ENCODE data around the gene CEND1.

Gene CEND1

GRCh38 chr11:816433-816779, 26.5 kb upstream of the CEND1 start:
- Histone ChIP-seq H2AFZ (ENCODE audit: low read length) (no peak overlapping the region), H3K79me2 (ENCODE audit: low read length) (peaks cover 30% of the 10 kb centered on the region), H3K27ac (ENCODE audit: low read length) (no peak overlapping the region), H4K20me1 (ENCODE audit: insufficient read depth, low read length) (peaks cover 11% of the 10 kb centered on the region), H3K9me2 (replicated peaks; ENCODE audit: insufficient read depth, low read length) (no peaks in the 10 kb centered on the region), H3K9ac (ENCODE audit: low read length) (no peak overlapping the region), H3K4me1 (ENCODE audit: low read length) (peaks cover 8% of the 10 kb centered on the region), H3K9me3 (replicated peaks; ENCODE audit: insufficient read depth, low read length) (no peaks in the 10 kb centered on the region), H3K4me3 (ENCODE audit: low read length) (no peak overlapping the region), H3K4me2 (ENCODE audit: low read depth, low read length) (no peak overlapping the region), H3K36me3 (replicated peaks; ENCODE audit: insufficient read depth, low read length) (peaks cover 13% of the 10 kb centered on the region), H3K27me3 (replicated peaks; ENCODE audit: insufficient read depth, low read length) (no peaks in the 10 kb centered on the region), H3F3A (ENCODE audit: insufficient read depth, low read length) (peaks cover 28% of the 10 kb centered on the region)
- DNase-seq: no peak
- TF ChIP-seq EZH2 (optimal IDR thresholded peaks at IDR 0.05; ENCODE audit: low read depth, low read length) (no peak), CTCF (IDR thresholded peaks at IDR 0.05; ENCODE audit: low read length) (no peak), EZH2phosphoT487 (IDR thresholded peaks at IDR 0.05; ENCODE audit: low read length) (no peak)

GRCh38 chr11:815675-816432, 26.0 kb upstream of the CEND1 start:
- TF ChIP-seq EZH2phosphoT487 (IDR thresholded peaks at IDR 0.05; ENCODE audit: low read length): no peak
- TF ChIP-seq CTCF (IDR thresholded peaks at IDR 0.05; ENCODE audit: low read length): no peak
- no peak for TF ChIP-seq EZH2 (optimal IDR thresholded peaks at IDR 0.05; ENCODE audit: low read depth, low read length)
- Histone ChIP-seq H3K79me2 (ENCODE audit: low read length) (peaks cover 30% of the 10 kb centered on the region), H3K9ac (ENCODE audit: low read length) (no peak overlapping the region), H3K4me3 (ENCODE audit: low read length) (no peak overlapping the region), H3K27ac (ENCODE audit: low read length) (no peak overlapping the region), H3K4me1 (ENCODE audit: low read length) (peaks cover 13% of the 10 kb centered on the region), H2AFZ (ENCODE audit: low read length) (no peak overlapping the region), H3F3A (ENCODE audit: insufficient read depth, low read length) (peaks cover 34% of the 10 kb centered on the region), H3K36me3 (replicated peaks; ENCODE audit: insufficient read depth, low read length) (peaks cover 15% of the 10 kb centered on the region), H4K20me1 (ENCODE audit: insufficient read depth, low read length) (peaks cover 15% of the 10 kb centered on the region), H3K4me2 (ENCODE audit: low read depth, low read length) (no peak overlapping the region), H3K27me3 (replicated peaks; ENCODE audit: insufficient read depth, low read length) (no peaks in the 10 kb centered on the region), H3K9me2 (replicated peaks; ENCODE audit: insufficient read depth, low read length) (no peaks in the 10 kb centered on the region), H3K9me3 (replicated peaks; ENCODE audit: insufficient read depth, low read length) (no peaks in the 10 kb centered on the region)
- no peak for DNase-seq

- H2AFZ ChIP-seq (ENCODE audit: low read length): no peak overlapping the region
- H3K27ac ChIP-seq (ENCODE audit: low read length): no peak overlapping the region
- no peak for TF ChIP-seq EZH2phosphoT487 (IDR thresholded peaks at IDR 0.05; ENCODE audit: low read length)
- TF ChIP-seq CTCF (IDR thresholded peaks at IDR 0.05; ENCODE audit: low read length): no peak
- TF ChIP-seq EZH2 (optimal IDR thresholded peaks at IDR 0.05; ENCODE audit: low read depth, low read length): no peak
- no peak overlapping the region for H3K9ac ChIP-seq (ENCODE audit: low read length)
- no peak for DNase-seq
- H4K20me1 ChIP-seq (ENCODE audit: insufficient read depth, low read length): peaks cover 15% of the 10 kb centered on the region
- H3K9me2 ChIP-seq (replicated peaks; ENCODE audit: insufficient read depth, low read length): no peaks in the 10 kb centered on the region
- H3K9me3 ChIP-seq (replicated peaks; ENCODE audit: insufficient read depth, low read length): no peaks in the 10 kb centered on the region
- H3F3A ChIP-seq (ENCODE audit: insufficient read depth, low read length): peaks cover 42% of the 10 kb centered on the region
- H3K4me1 ChIP-seq (ENCODE audit: low read length): peaks cover 10% of the 10 kb centered on the region
- no peaks in the 10 kb centered on the region for H3K27me3 ChIP-seq (replicated peaks; ENCODE audit: insufficient read depth, low read length)
- no peak overlapping the region for H3K4me3 ChIP-seq (ENCODE audit: low read length)
- H3K36me3 ChIP-seq (replicated peaks; ENCODE audit: insufficient read depth, low read length): peaks cover 15% of the 10 kb centered on the region
- H3K4me2 ChIP-seq (ENCODE audit: low read depth, low read length): no peak overlapping the region
- H3K79me2 ChIP-seq (ENCODE audit: low read length): peaks cover 40% of the 10 kb centered on the region
Observed at GRCh38 chr11:813456-814096, 23.7 kb upstream of the CEND1 start.

All from MM.1S (cell line).